ENCODE data around the gene LITAF.

DNA sequence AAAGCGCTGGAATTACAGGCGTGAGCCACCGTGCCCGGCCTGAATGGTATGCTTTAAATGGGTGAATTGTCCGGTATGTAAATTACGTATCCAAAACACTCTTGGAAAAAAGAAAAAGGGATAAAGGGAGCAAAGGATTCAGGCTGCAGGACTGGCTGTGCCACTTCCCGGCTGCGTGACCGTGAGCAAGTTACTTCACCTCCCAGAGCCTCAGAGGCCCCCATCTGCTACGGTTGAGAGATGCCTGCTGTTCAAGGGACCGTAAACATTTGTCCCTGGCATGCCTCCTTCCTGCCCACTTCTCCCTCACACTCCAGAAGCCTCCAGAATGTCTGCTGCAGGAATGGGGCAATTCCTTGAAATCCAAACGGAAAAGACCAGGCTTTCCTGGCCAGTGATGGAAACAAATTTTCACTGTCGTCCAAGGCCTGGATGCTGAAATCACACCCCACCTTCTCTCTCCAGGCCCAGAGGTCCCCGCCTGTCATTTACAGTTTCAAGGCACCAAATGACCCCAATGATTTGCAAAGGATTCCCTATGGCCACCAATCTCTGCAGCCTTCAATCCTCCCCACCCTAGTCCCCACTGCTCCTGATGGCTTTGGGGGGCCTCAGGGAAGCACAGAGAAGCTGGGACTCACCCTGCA, 22.9 kb upstream of the LITAF start:
- no peak for TF ChIP-seq POLR2A (IDR thresholded peaks at IDR 0.05)
- TF ChIP-seq, protein P1, sequence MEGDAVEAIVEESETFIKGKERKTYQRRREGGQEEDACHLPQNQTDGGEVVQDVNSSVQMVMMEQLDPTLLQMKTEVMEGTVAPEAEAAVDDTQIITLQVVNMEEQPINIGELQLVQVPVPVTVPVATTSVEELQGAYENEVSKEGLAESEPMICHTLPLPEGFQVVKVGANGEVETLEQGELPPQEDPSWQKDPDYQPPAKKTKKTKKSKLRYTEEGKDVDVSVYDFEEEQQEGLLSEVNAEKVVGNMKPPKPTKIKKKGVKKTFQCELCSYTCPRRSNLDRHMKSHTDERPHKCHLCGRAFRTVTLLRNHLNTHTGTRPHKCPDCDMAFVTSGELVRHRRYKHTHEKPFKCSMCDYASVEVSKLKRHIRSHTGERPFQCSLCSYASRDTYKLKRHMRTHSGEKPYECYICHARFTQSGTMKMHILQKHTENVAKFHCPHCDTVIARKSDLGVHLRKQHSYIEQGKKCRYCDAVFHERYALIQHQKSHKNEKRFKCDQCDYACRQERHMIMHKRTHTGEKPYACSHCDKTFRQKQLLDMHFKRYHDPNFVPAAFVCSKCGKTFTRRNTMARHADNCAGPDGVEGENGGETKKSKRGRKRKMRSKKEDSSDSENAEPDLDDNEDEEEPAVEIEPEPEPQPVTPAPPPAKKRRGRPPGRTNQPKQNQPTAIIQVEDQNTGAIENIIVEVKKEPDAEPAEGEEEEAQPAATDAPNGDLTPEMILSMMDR (IDR thresholded peaks at IDR 0.05) = no peak
- no peak for TF ChIP-seq POLR2AphosphoS5 (IDR thresholded peaks at IDR 0.05)
- TF ChIP-seq EP300 (IDR thresholded peaks at IDR 0.05) = no peak

Data from gastroesophageal sphincter (tissue), 3 donors.